MM.1S (cell line): ENCODE data around the gene KDM4F.

Source experiments
- CTCF ChIP-seq: fragments of 300-600 bp; sonication (generic); IDR thresholded peaks from 2 replicates; pipeline ENCODE4 v1.5.1; 2016; ENCODE audit warnings: antibody characterized with exemption, low read length, mixed read lengths
- EZH2 ChIP-seq: fragments of 300-600 bp; sonication (generic); optimal IDR thresholded peaks from 2 replicates; pipeline ENCODE3; 2017; ENCODE audit warnings: low read depth, mild to moderate bottlenecking, antibody characterized with exemption, low read length, mixed read lengths

GRCh38 chr11:95097209-95097608 lies 48.0 kb downstream of the KDM4F start:
- TF ChIP-seq CTCF = no peak
- no peak for TF ChIP-seq EZH2
